DMS53 treated with DMSO at 0.1 percent for 48 hours (cell line): ENCODE data around the gene SGO2.
A peak's percentile ranks its signal among the peaks of the same experiment; 100 is the strongest.
"Not testable (repeated sequence)": the region's sequence is repeated elsewhere in the genome, so short reads cannot be mapped to it uniquely, and the experiment has no call there.

Experiments used
- DNase-seq: peaks from one replicate; lab custom pipeline; 2025; ENCODE audit not compliant: unreplicated experiment; lab: John Stamatoyannopoulos, UW

SGO2 gene

GRCh38 chr2:200523604-200524003 is 2.4 kb upstream of the SGO2 start:
- DNase-seq, result no peak

DNA sequence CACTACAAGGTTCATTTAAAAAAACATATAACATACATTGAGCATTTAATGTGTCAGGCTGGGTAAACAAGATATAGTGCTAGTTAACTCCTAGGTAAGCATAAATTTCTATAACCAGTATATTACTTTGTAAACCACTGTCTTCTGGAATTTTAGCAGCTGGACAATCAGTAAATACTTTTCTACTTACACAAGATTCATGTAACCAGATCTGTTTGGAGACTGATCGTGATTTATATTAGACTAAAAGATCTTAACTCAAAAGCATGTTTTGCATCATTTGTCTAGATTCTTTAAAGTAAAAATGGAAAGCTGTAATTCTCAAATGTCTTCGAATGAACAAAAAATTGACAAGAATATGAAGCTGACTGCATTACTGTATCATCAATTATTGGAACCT is 941 bp upstream of the SGO2 start:
- no peak for DNase-seq

- no peak for DNase-seq
Observed at GRCh38 chr2:200525551-200525881, 491 bp upstream of the SGO2 start.

GRCh38 chr2:200528228-200528627 is 2.2 kb downstream of the SGO2 start:
- DNase-seq, result no peak

GRCh38 chr2:200533754-200534153 is 7.7 kb downstream of the SGO2 start:
- no peak for DNase-seq

- DNase-seq, result no peak
Observed at GRCh38 chr2:200534572-200534971, 8.6 kb downstream of the SGO2 start.

DNA sequence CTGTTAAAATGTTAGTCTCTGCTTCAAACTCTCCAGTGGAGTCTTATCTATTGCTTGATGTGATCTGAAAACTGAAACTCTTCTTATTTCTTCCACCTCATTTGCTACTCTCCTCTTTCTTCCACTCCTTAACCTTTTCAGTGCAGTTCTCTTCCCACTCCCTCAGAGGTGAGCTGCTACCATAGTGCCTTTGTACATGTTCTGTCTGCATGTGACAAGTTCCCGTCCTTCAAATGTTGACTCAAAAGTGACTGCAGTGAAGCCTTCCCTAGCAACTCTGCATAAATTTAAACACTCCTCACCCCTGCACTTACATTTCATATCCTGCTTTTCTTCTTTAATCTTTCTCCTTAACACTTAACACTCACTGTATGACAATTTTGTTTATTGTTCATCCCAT is 12.1 kb downstream of the SGO2 start:
- no peak for DNase-seq

GRCh38 chr2:200540793-200541192 is 14.8 kb downstream of the SGO2 start:
- DNase-seq, result no peak

DNA sequence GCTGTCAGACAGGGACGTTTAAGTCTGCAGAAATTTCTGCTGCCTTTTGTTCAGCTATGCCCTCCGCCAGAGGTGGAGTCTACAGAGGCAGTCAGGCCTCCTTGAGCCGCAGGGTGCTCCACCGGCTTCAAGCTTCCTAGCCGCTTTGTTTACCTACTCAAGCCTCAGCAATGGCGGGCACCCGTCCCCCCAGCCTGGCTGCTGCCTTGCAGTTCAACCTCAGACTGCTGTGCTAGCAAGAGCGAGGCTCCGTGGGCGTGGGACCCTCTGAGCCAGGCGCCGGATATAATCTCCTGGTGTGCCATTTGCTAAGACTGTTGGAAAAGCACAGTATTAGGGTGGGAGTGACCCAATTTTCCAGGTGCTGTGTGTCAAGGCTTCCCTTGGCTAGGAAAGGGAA is 40.6 kb downstream of the SGO2 start:
- DNase-seq, result not testable (repeated sequence)

GRCh38 chr2:200567932-200568331 is 41.9 kb downstream of the SGO2 start:
- DNase-seq, result no peak

GRCh38 chr2:200575957-200576356 is 50.0 kb downstream of the SGO2 start:
- DNase-seq, result peak; percentile 29

DNA sequence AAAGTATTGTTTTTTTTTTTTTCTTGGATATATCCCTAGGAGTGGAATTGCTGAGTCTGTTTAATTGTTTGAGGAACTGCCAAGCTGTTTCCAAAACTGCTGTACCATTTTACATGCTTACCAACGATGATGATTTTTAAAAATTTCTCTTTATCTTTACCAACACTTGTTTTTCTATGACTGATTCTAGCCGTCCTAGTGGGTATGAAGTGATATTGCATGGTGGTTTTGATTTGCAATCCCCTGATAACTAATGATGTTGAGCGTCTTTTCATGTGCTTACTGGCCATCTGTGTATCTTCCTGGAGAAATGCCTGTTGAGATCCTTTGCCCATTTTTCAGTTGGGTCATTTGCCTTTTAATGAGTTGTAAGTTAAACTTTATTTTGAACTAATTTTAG is 51.0 kb downstream of the SGO2 start:
- DNase-seq, result no peak

GRCh38 chr2:200578778-200579177 is 52.8 kb downstream of the SGO2 start:
- peak; percentile 21 for DNase-seq

GRCh38 chr2:200584639-200585038 is 58.6 kb downstream of the SGO2 start:
- no peak for DNase-seq

DNA sequence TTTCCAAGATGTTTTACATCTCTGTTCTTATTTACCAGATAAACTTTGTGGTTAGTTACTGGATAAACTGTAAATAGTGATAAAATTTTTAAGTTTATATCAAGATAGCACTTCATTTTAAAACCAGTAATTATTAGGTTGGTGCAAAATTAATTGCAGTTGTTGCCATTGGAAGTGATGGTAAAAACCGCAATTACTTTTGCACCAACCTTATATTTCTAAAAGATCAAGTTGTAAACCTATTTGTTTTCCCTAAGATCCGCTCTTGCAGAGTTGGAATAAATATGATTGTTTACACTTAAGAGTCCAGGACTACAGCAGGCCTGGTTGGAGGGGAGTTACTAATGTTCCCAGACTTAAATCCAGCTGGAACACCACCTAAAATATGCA is 59.3 kb downstream of the SGO2 start:
- DNase-seq, result no peak

- peak; percentile 38 for DNase-seq
Observed at GRCh38 chr2:200585730-200586643, 60.0 kb downstream of the SGO2 start, which contains the start of gene AOX1. AOX1 (plus strand) TSS chr2:200586014; CDS start chr2:200586109, 95 bp downstream.

GRCh38 chr2:200586644-200586975 is 60.6 kb downstream of the SGO2 start:
- no peak for DNase-seq

GRCh38 chr2:200587007-200587616 is 61.1 kb downstream of the SGO2 start:
- DNase-seq, result no peak

DNA sequence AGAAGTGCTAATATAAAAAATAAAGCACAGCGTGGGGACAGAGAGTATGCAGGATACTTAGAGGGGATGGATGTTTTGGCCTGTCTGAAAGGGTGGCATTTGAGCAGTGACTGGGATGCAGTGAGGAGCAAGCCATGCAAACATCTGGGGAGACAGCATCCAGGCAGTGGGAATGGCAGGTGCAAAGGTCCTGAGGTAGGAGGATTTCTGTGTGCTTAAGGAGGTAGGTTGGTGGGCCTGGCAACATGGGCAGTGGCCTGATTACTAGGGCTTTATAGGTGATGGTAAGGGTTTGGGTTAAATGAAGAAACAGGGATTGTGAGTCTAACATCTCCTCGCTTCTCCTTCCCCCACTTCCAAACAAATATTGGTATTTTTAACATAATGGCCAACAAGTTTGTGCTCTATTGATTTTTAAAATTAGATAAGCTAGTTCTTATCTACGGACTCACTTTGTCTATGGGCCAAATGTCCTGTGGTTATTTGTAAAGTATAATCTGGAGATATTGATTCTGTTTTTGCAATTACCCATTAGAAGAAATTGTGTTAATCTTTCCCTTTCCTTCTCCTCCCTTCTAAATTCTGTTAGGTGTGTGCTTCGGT is 62.2 kb downstream of the SGO2 start:
- no peak for DNase-seq

DNA sequence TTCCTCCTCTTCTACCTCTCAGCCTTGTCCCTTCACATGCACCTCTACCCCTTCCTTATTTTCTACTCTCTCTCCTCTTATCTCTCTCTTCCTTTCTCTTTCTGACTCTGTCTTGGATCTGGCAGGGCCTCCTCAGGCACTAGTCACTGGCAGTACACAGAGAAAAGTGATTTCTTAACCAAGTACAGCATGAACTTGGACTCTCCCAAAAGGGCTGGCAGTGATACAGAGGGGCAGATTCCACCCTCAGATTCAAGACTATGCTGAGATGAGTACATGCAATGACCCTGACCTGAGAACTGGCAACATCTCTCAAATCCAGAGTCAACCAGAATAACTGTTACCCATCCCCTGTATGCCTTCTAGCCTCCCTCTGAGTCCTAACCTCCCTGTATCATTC is 64.1 kb downstream of the SGO2 start:
- DNase-seq, result no peak

GRCh38 chr2:200591308-200591707 is 65.3 kb downstream of the SGO2 start:
- DNase-seq, result no peak

GRCh38 chr2:200592406-200593075 is 66.5 kb downstream of the SGO2 start:
- DNase-seq, result no peak
